ENCODE measurements around the gene DENND2D. TPM values are rescaled to one million over a fixed set of nuclear protein-coding genes. Genes with fewer than 3 reads are reported as not detected.
"Not testable (repeated sequence)": the region's sequence is repeated elsewhere in the genome, so short reads cannot be mapped to it uniquely, and the experiment has no call there.

The DENND2D gene
- polyA plus RNA-seq, 3 donors, result 15.3 to 17.7 (median 16.3) TPM

GRCh38 chr1:111222308-111223125, 22.1 kb upstream of the DENND2D start:
- no peak for DNase-seq (ENCODE audit: low read depth in 3 of 3, low spot score in 2 of 3)

- DNase-seq (ENCODE audit: low read depth in 3 of 3, low spot score in 2 of 3), result no peak
Observed at GRCh38 chr1:111221633-111222291, 21.3 kb upstream of the DENND2D start.

GRCh38 chr1:111221276-111221632, 20.8 kb upstream of the DENND2D start:
- no peak for DNase-seq (ENCODE audit: low read depth in 3 of 3, low spot score in 2 of 3)

- DNase-seq (ENCODE audit: low read depth in 3 of 3, low spot score in 2 of 3), result no peak
Observed at GRCh38 chr1:111220302-111220890, 19.9 kb upstream of the DENND2D start.

- DNase-seq (ENCODE audit: low read depth in 3 of 3, low spot score in 2 of 3), result no peak
Observed at GRCh38 chr1:111219557-111220286, 19.3 kb upstream of the DENND2D start.

GRCh38 chr1:111218701-111219556, 18.5 kb upstream of the DENND2D start:
- no peak for DNase-seq (ENCODE audit: low read depth in 3 of 3, low spot score in 2 of 3)

GRCh38 chr1:111217183-111217910, 16.9 kb upstream of the DENND2D start:
- no peak for DNase-seq (ENCODE audit: low read depth in 3 of 3, low spot score in 2 of 3)

- DNase-seq (ENCODE audit: low read depth in 3 of 3, low spot score in 2 of 3), result no peak
Observed at GRCh38 chr1:111216751-111217150, 16.3 kb upstream of the DENND2D start.

GRCh38 chr1:111215285-111215684, 14.8 kb upstream of the DENND2D start:
- DNase-seq (ENCODE audit: low read depth in 3 of 3, low spot score in 2 of 3), result not testable (repeated sequence)

- no peak for DNase-seq (ENCODE audit: low read depth in 3 of 3, low spot score in 2 of 3)
Observed at GRCh38 chr1:111214884-111215283, 14.4 kb upstream of the DENND2D start.

GRCh38 chr1:111214074-111214801, 13.8 kb upstream of the DENND2D start:
- no peak for DNase-seq (ENCODE audit: low read depth in 3 of 3, low spot score in 2 of 3)

GRCh38 chr1:111213412-111213811, 13.0 kb upstream of the DENND2D start:
- DNase-seq (ENCODE audit: low read depth in 3 of 3, low spot score in 2 of 3), result no peak

GRCh38 chr1:111212634-111213335, 12.3 kb upstream of the DENND2D start:
- DNase-seq (ENCODE audit: low read depth in 3 of 3, low spot score in 2 of 3), result no peak

GRCh38 chr1:111211921-111212320, 11.5 kb upstream of the DENND2D start:
- DNase-seq (ENCODE audit: low read depth in 3 of 3, low spot score in 2 of 3), result no peak

- DNase-seq (ENCODE audit: low read depth in 3 of 3, low spot score in 2 of 3), result no peak
Observed at GRCh38 chr1:111209622-111210021, 9.2 kb upstream of the DENND2D start.

GRCh38 chr1:111208921-111209320, 8.5 kb upstream of the DENND2D start:
- no peak for DNase-seq (ENCODE audit: low read depth in 3 of 3, low spot score in 2 of 3)

GRCh38 chr1:111205714-111206050, 5.2 kb upstream of the DENND2D start:
- no peak for DNase-seq (ENCODE audit: low read depth in 3 of 3, low spot score in 2 of 3)

GRCh38 chr1:111204983-111205713, 4.7 kb upstream of the DENND2D start:
- DNase-seq (ENCODE audit: low read depth in 3 of 3, low spot score in 2 of 3), result no peak
